GM15510 (cell line): ENCODE data around the gene TMEM179B.

Experiments
- POLR2A ChIP-seq: IDR thresholded peaks from 3 replicates; pipeline ENCODE4 v1.6.1; 2011; ENCODE audit warnings: borderline replicate concordance; ENCODE audit not compliant: insufficient read length; ENCODE audit errors: extremely low read depth

Gene TMEM179B

DNA sequence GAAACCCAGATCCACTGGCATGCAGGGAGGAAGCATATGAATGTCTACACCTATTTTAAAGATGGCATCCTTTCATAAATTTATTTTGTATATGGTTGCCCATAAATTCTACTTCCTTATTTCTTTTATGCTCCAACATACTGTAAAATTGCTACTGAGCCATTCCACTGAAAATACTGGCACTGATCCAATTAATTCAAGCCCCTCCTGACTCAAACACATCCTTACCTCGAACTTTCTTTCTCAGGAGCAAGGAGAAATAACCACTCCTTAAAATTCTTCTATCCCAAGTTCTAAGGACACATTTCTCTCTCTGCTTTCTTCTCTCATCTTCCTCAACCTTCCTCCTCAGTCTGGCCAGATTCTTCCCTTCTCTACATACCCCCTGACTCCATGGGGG lies 23.5 kb downstream of the TMEM179B start:
- TF ChIP-seq POLR2A: no peak

DNA sequence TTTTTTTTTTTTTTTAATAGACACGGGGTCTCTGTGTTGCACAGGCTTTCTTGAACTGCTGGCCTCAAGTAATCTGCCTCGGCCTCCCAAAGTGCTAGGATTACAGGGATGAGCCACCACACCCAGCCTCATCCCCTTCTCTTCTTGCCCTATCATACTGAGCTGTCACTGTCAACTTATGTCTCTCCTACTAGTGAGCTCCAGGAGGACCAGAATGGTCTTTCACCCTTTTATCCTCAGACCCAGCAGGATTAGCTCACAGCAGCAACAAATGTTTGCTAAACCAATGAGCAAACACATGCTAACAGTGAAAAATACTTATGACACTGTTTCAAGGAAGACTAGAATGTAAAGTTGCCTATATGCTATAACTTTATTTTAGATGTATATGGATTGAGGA lies 24.5 kb downstream of the TMEM179B start:
- no peak for TF ChIP-seq POLR2A

DNA sequence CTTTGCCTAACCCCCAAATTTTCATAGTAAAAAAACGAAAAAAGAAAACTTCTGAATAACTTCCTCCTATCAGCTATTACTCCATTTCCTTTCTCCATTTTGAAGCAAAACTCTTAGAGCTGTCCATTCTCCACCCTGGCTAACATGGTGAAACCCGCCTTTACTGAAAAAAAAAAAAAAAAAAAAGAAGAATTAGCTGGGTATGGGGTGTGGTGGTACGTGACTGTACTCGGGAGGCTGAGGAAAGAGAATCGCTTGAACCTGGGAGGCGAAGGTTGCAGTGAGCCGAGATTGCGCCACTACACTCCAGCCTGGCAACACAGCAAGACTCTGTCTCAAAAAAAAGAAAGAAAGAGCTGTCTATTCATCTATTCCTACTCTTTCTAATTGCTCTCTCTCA lies 29.4 kb downstream of the TMEM179B start:
- no peak for TF ChIP-seq POLR2A

DNA sequence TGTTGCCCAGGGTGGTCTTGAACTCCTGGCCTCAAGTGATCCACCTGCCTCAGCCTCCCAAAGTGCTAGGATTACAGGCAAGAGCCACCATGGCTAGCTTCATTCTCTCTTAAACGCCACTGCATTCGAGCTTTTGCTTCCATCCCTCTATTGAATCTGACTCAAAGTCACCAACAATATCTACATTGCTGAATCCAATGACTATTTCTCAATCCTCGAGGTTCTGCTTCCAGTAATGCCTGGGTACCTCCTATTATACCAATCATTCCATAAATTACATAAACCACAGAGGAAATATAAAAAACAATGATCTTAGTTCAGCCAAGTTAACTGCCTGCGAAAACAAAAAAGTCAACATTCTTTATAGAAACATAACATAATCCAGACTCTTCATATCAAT lies 29.9 kb downstream of the TMEM179B start:
- no peak for TF ChIP-seq POLR2A

DNA sequence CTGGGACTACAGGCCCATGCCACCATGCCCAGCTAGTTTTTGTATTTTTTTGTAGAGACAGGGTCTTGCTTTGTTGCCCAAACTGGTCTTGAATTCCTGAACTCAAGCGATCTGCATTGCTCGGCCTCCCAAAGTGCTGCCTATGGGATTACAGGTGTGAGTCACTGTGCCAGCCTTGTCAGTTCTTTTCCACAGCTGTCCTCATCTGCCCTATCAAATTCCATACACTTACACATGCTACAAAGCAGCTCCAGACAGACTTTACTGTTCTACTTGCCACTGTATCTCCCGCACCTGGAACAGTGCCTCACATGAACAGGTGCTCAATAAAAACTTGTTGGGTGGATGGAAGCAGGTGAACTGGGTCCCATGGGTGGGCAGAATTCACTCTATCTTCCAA lies 36.5 kb downstream of the TMEM179B start:
- no peak for TF ChIP-seq POLR2A

DNA sequence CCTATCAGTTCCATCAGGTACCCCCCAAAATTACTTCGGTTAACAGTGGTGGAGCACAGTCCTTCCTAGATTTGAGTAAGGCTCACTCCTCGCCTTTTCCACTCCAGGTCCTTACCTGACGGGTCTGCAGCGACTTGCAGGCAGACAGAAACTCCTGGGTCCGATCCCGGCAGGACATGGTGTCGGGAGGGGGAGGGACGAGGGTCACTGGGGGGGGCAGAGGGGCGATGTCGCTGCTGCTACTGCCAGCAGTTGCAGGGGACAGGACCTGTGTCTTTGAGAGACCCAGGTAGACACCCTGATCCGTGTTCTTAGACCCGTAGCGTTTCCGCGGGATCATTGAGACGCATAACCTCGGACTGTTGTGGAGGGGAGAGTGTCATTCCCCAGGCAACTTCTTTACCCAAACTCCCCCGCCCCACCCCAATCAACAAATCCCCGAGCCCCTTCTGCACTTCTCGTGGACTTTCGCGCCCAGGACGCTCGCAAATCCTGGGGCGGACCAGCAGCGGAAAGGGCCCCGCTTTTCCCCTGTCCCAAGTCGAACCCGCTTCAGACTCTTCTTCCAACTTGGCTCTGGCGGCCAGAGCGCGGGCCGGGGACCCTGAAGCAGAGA lies 43.8 kb downstream of the TMEM179B start:
- TF ChIP-seq POLR2A: no peak

DNA sequence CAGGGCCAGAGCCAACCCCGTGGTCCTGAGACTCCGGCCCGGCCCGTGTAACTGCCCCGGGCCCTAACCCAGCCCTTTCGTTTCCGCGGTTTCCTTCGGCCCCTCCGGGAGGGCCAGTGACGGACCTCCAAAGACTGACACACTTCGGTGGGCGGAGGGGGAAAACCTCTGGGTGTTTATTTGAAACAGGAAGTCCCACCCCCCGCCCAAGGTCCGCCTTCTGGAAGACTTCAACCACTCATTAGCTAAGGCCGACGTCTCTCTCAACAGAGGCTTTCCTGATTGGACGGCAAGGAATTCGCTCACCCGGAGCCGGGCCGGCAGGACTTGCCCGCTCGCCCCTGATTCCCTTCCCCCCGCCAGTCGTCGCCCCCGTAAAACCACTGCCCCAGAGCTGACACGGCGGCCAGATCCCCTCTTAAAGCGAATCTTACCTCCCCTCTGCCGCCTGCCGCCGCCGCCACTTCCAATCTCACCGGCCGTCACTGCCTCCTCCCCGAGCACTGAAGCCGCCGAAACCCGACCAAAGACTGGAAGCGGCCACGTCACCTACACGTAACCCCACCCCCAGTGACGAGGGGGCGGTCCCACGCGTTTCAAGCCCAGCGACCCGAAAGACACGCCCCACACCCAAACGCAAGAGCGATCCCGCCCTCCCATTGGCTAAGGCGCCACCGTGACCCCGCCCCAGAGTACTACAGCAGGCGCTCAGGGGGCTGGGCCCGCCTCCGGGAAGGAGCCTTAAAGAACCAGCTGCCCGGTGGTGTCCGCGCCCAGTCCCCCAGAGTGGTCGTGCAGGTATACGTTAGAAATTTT lies 44.5 kb downstream of the TMEM179B start, which contains the start of gene STX5:
Gene STX5 (minus strand): TSS at position 532 of the 816 bp plus-strand sequence. CDS start 808 bp downstream, outside the sequence.
- TF ChIP-seq POLR2A: peak; percentile 68

DNA sequence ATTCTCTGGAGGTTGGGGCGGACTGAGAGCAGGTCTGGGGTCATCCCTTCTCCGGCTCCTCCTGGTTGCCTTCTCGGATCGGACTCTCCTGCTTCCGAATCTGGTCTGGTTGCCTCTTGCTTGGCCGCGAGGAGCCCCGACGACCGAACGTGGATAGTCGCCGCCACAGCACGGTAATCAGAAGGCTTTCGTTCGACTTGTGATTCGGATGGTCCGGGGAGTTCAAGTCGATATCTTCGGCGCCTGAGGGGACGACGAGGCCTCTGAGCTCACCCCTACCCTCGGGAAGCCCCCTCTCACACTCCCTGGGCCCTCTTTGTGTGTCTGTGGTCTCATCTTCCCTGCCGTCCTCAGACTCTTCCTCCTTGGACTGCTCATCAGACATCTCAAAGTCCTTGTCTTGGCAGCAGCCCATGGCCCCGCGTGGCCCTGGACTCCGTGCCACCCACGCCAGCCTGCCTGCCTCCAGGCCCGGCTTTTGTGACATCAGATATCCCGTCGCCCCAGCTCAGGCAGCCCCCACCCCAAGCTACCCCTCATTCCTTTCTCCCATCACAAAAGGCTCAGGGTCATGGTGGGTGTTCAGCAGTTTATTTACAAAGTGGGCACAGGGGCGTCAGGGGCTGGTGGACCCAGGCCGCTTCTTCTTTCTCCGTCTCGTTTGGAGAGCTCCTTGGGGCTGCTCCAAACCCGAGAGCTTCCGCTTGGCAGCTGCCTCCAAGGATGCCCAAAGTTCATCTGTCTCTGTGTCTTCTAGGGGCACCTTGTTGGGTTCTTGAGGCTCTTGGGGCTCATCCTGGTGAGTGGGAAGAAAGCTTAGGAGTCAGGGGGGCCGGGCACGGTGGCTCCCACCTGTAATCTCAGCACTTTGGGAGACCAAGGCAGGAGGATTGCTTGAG lies 45.4 kb downstream of the TMEM179B start, which contains the start of gene TEX54:
Gene TEX54 (minus strand): TSS at position 506 of the 899 bp plus-strand sequence.
- TF ChIP-seq POLR2A: no peak

DNA sequence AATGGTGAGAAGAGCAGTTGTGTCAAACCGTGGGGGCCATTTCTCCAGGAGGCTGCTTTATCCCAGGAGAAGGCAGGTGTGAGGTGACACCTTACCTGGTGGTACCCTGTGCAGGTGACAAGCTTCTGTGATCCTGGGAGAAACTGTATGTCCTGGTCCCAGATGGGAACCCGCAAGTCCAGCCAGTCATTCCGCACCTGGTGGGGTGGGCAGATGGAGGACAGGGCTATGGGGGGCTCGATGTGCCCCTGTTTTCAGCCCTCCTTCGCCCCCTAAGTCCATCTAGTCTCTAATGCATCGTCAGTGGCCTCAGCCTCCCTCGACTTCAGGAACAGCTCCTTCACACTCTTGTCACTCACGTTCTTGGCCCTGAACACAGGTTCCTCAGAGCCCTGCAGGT lies 48.1 kb downstream of the TMEM179B start:
- TF ChIP-seq POLR2A: no peak

DNA sequence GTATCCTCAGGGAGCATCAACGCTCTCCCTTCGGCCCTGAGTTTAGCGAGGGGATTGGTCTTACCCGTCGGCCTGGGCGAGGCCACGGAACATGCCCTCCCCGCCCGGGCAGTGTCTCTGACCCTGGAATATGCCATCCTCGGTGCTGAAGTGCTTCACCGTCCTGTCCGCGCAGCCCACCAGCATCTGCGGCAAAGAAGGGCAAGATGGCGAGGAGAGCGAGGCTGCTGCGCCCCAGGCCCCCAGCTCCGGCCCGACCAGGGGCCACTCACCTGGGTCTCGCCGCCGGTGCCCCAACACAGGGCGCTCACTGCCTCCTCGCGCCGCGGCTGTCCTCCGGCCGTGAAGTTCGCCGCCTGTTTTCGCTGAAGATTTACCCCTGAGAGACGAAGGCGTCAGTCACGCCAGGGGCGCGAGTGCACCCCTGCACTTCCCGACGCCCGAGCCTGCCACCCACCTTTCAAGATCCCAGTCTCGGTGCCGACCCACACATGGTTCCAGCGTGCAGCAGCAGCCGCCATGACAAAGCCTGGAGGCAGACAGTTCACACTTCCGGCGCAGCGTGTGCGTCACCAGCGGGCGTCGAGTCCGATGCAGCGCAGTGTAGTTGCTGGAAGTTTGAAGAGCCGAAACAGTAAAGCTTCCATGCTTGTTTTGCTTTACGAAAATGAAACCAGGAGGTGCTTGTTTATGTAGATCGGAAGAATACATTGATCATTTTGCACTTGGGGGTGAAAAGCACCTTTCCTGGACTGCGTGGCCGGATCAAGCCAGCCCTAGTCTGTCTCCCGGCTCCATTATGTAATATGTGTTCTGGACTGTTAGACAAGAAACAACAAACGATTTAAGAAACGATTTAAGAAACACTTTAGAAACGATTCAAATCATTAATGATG lies 52.1 kb downstream of the TMEM179B start, which contains the start of gene WDR74:
Gene WDR74 (minus strand): TSS at position 541 of the 896 bp plus-strand sequence. CDS start 20 bp downstream, at position 521.
- TF ChIP-seq POLR2A: peak; percentile 92
